D341Med (cell line): ENCODE data around the gene RPL39L.
"Not testable (repeated sequence)": the region's sequence is repeated elsewhere in the genome, so short reads cannot be mapped to it uniquely, and the experiment has no call there.

ENCODE experiments used
- DNase-seq: peaks from one replicate; pipeline ENCODE4 v3.0.0; 2012; ENCODE audit warnings: low spot score

RPL39L gene

GRCh38 chr3:187139126-187139894, at the start of gene RPL39L:
TSS of gene RPL39L (minus strand) at chr3:187139496. CDS start at chr3:187121300, 18,196 bp downstream.
- peak; percentile 56 for DNase-seq

- DNase-seq, result no peak
These were observed 49.6 kb upstream of the RPL39L start for GRCh38 chr3:187188931-187189330.

- DNase-seq, result no peak
These were observed 47.6 kb upstream of the RPL39L start for GRCh38 chr3:187186801-187187421.

- no peak for DNase-seq
These were observed 47.1 kb upstream of the RPL39L start for GRCh38 chr3:187186375-187186774.

- DNase-seq, result no peak
These were observed 46.5 kb upstream of the RPL39L start for GRCh38 chr3:187185759-187186158.

DNA sequence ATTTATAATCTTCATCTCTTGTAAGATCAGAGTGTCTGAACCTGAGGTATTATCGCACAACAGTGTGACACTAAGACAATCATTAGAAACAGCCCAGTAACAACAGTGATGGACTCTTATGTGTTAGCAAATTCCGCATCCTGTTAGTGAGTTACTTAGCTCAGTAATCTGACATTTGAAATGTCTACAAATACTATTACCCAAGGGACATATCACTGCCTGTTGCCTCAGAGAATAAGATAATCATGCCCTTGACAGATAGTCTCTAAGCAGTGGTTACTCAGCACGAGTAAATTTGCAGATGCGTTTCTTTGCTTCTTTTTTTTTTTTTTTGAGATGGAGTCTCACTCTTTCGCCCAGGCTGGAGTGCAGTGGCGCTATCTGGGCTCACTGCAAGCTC, 44.6 kb upstream of the RPL39L start:
- no peak for DNase-seq

GRCh38 chr3:187183210-187183862, 44.0 kb upstream of the RPL39L start:
- DNase-seq, result peak; percentile 51

DNA sequence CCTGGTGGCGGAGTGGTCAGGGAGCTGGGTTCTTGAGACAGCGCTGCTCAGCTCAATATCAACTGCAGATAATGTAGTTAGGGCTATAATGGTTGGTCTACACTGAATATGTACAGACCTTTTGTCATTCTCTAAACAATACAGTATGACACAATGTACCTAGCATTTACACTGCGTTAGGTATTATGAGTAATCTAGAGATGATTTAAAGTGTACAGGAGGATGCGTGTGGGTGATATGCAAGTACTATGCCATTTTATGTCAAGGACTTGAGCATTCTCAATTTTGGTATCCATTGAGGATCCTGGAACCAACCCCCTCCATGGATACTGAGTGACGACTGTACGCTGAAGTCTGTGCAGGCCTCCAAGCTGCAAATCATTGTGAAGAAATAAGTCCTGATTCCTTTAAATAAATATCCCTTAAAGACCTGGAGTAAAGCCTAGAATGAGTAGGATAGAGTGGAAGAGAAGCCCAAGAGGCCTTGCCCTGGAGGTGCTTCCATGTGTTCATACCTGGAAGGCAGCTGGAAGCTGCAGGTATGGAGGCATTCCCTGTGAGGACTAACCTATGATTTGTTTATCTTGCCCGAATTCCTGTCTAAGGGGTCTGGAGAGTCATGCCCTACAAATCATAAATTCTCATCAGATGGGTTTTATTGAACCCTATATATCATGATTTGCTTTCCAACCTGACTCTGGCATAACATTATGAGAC, 42.3 kb upstream of the RPL39L start:
- no peak for DNase-seq

GRCh38 chr3:187172929-187173328, 33.6 kb upstream of the RPL39L start:
- DNase-seq, result no peak

- not testable (repeated sequence) for DNase-seq
These were observed 31.6 kb upstream of the RPL39L start for GRCh38 chr3:187170911-187171310.

DNA sequence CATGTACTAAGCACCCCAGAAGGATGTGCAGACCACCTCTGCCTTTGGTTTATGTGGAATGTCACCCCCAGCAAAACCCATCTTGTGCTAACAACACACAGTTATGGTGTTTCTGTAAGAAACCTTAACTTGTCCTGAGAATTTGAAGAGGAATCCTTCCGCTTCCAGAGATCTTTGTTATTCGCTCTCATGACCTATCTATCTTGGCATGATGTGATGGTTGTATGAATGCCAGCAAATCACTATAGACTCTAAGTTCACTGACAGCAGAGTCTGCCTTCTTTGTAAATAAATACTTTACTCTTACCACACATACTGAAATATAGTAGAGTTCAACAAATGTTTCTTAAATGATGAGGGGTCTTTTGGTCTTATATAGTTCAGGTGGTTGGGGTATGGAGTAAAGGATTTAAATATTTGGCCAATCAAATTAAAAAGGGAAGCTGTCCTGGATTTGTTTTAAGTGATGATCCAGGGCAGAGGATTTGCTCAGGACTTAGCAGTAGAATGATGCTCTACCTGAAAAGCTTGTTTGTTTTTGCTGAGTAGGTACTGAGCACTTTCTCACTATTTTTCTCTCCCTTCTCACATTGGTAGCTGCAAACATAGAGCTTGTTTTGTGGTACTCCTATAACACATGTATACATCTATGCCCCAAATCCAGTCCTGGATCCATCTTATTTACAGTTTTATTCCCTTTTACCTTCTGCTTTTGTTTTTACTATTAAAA, 30.1 kb upstream of the RPL39L start:
- no peak for DNase-seq

- DNase-seq, result no peak
These were observed 28.5 kb upstream of the RPL39L start for GRCh38 chr3:187167777-187168176.

GRCh38 chr3:187166750-187167149, 27.5 kb upstream of the RPL39L start:
- no peak for DNase-seq

DNA sequence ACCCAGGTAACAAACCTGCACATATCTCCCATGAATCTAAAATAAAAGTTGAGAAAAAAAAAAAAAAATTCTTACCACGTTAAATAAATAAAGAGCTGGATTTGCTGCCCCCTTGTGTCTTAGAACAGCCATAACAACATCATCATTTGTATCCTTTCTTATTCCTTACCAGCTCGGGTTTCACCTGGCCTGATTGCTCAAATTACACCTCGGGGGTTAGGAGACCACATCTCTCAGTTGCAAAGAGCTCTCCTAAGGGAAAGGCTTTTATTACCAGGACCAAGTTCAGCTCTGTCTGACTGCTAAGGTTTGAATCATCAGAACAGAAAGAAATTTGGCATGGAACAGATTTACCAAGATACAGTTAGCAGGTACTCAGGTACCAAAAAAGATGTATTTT, 25.8 kb upstream of the RPL39L start:
- peak; percentile 65 for DNase-seq

- DNase-seq, result no peak
These were observed 23.1 kb upstream of the RPL39L start for GRCh38 chr3:187162265-187162953.

GRCh38 chr3:187161556-187161955, 22.3 kb upstream of the RPL39L start:
- DNase-seq, result no peak

- no peak for DNase-seq
These were observed 11.3 kb upstream of the RPL39L start for GRCh38 chr3:187150599-187150998.

DNA sequence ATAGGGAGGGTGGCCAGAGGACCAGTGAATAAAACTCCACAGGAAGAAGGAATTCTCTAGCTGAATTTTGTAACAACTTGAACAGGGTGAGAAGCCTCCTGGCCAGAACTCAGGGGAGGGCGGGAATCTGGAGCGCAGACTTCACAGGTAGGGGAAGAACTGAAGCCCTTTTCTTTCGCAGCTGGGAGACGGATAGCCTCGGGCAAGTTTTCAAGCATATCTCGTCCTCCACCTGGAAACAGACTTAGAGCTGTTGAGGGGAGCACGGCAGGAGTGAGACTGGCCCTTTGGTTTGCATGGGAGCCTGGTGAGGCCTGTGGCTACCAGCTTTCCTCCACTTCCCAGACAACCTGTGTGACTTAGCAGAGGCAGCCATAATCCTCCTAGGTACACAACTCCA, 10.9 kb upstream of the RPL39L start:
- no peak for DNase-seq

GRCh38 chr3:187146389-187146788, 7.1 kb upstream of the RPL39L start:
- DNase-seq, result no peak

DNA sequence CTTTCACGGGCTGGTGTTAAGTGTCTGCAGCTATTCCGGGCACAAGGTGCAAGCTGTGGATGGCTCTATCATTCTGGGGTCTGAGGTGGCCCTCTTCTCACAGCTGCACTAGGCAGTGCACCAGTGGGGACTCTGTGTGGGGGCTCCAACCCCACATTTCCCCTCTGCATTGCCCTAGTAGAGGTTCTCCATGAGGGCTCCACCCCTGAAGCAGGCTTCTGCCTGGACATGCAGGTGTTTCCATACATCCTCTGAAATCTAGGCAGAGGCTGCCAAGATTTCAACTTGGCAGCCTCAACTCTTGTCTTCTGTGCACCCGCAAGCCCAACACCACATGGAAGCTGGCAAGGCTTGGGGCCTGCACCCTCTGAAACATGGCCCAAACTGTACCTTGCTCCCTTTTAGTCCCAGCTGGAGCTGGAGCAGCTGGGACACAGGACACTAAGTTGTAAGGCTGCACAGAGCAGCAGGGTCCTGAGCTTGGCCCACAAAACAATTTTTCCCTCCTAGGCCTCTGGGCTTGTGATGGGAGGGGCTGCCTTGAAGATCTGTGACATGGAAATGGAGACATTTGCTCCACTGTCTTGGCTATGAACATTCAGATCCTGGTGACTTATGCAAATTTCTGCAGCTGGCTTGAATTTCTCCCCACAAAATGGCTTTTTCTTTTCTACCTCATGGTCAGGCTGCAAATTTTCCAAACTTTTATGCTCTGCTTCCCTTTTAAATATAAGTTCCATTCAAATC, 6.0 kb upstream of the RPL39L start:
- DNase-seq, result no peak

- DNase-seq, result no peak
These were observed 578 bp upstream of the RPL39L start for GRCh38 chr3:187139895-187140253.
